Upper lobe of left lung (tissue), 4 donors: ENCODE data around the gene F11R.

Experiments
- CTCF ChIP-seq, 6 experiments: fragments of 450-650 bp in 4 of 6; fragments of 200-600 bp in 2 of 6; sonication (generic) in 2 of 6; IDR thresholded peaks; one replicate each; pipeline ENCODE4 v1.5.1; 2016 to 2019; ENCODE audit warnings: antibody characterized with exemption in 6 of 6
- POLR2A ChIP-seq, 4 donors: fragments of 450-650 bp; IDR thresholded peaks; one replicate each; pipeline ENCODE4 v1.5.1; 2016 to 2017; ENCODE audit warnings: antibody characterized with exemption in 4 of 4, mild to moderate bottlenecking in 2 of 4

- TF ChIP-seq CTCF (IDR thresholded peaks at IDR 0.05) (no peak), POLR2A (IDR thresholded peaks at IDR 0.05) (peak in 1 of 4 donors; percentile 79)
These were observed 7.3 kb downstream of the F11R start for GRCh38 chr1:161013488-161014230.
